Measurements from ENCODE around the gene DUSP3.

The DUSP3 gene

GRCh38 chr17:43757171-43757660 lies 21.6 kb downstream of the DUSP3 start:
- H3K4me3 ChIP-seq (ENCODE audit: low read depth, low read length), result no peak overlapping the region
- no peak for DNase-seq (ENCODE audit: low read depth)
- in situ Hi-C loops (cut with HindIII; ENCODE audit: low sequenced_read_pairs), result loop anchor here (10.0 kb wide), 1 partner anchor 172 kb away; no protein-coding TSS in a partner anchor
- no peak for TF ChIP-seq CTCF (IDR thresholded peaks at IDR 0.05; ENCODE audit: low read depth, low read length, missing control alignments)

- no peak for TF ChIP-seq CTCF (IDR thresholded peaks at IDR 0.05; ENCODE audit: low read depth, low read length, missing control alignments)
- in situ Hi-C loops (cut with HindIII; ENCODE audit: low sequenced_read_pairs), result loop anchor here (10.0 kb wide), 1 partner anchor 171 kb away; no protein-coding TSS in a partner anchor
- H3K4me3 ChIP-seq (ENCODE audit: low read depth, low read length), result no peak overlapping the region
- no peak for DNase-seq (ENCODE audit: low read depth)
Measured at GRCh38 chr17:43756201-43756600, 22.6 kb downstream of the DUSP3 start.

- in situ Hi-C loops (cut with HindIII; ENCODE audit: low sequenced_read_pairs), result loop anchor here (10.0 kb wide), 1 partner anchor 171 kb away; no protein-coding TSS in a partner anchor
- H3K4me3 ChIP-seq (ENCODE audit: low read depth, low read length), result no peak overlapping the region
- TF ChIP-seq CTCF (IDR thresholded peaks at IDR 0.05; ENCODE audit: low read depth, low read length, missing control alignments), result no peak
- no peak for DNase-seq (ENCODE audit: low read depth)
Measured at GRCh38 chr17:43755389-43755875, 23.3 kb downstream of the DUSP3 start.

GRCh38 chr17:43754947-43755346 lies 23.8 kb downstream of the DUSP3 start:
- no peak for DNase-seq (ENCODE audit: low read depth)
- TF ChIP-seq CTCF (IDR thresholded peaks at IDR 0.05; ENCODE audit: low read depth, low read length, missing control alignments), result no peak
- in situ Hi-C loops (cut with HindIII; ENCODE audit: low sequenced_read_pairs), result loop anchor here (5.0 to 10.0 kb wide), 2 partner anchors 58 to 170 kb away; no protein-coding TSS in a partner anchor
- H3K4me3 ChIP-seq (ENCODE audit: low read depth, low read length), result no peak overlapping the region

GRCh38 chr17:43753493-43754129 lies 25.2 kb downstream of the DUSP3 start:
- in situ Hi-C loops (cut with HindIII; ENCODE audit: low sequenced_read_pairs), result loop anchor here (5.0 to 10.0 kb wide), 2 partner anchors 56 to 169 kb away; no protein-coding TSS in a partner anchor
- no peak for DNase-seq (ENCODE audit: low read depth)

GRCh38 chr17:43750153-43750552 lies 28.6 kb downstream of the DUSP3 start:
- in situ Hi-C loops (cut with HindIII; ENCODE audit: low sequenced_read_pairs), result loop anchor here (5.0 to 10.0 kb wide), 2 partner anchors 53 to 165 kb away; no protein-coding TSS in a partner anchor
- H3K4me3 ChIP-seq (ENCODE audit: low read depth, low read length), result no peak overlapping the region
- no peak for TF ChIP-seq CTCF (IDR thresholded peaks at IDR 0.05; ENCODE audit: low read depth, low read length, missing control alignments)
- no peak for DNase-seq (ENCODE audit: low read depth)

More at GRCh38 chr17:43753493-43754129, 25.2 kb downstream of the DUSP3 start:
- TF ChIP-seq CTCF (IDR thresholded peaks at IDR 0.05; ENCODE audit: low read depth, low read length, missing control alignments), result no peak
- H3K4me3 ChIP-seq (ENCODE audit: low read depth, low read length), result no peak overlapping the region

All from astrocyte of the cerebellum (primary cell).